Mesendoderm (in vitro differentiated cells): ENCODE data around the gene LGR4.

Source experiments
- DNase-seq: peaks from one replicate; pipeline ENCODE4 v3.0.0; 2013
- H2AK5ac ChIP-seq: 2 replicates; pipeline ENCODE4 v1.6.1; 2013; ENCODE audit warnings: low read length, inconsistent platforms
- H2BK120ac ChIP-seq: 2 replicates; pipeline ENCODE4 v1.6.1; 2013; ENCODE audit warnings: low read depth, mild to moderate bottlenecking, low read length, moderate library complexity, mixed read lengths
- H2BK15ac ChIP-seq: replicated peaks from 2 replicates; pipeline ENCODE4 v1.6.1; 2013; ENCODE audit warnings: low read depth, mild to moderate bottlenecking, moderate library complexity
- H2BK5ac ChIP-seq: 2 replicates; pipeline ENCODE4 v1.6.1; 2013; ENCODE audit warnings: low read length, inconsistent platforms
- H3K18ac ChIP-seq: 2 replicates; pipeline ENCODE4 v1.6.1; 2013; ENCODE audit warnings: mild to moderate bottlenecking, low read length, mixed read lengths
- H3K23ac ChIP-seq: one replicate; pipeline ENCODE4 v1.6.1; 2013; ENCODE audit warnings: low read length
- H3K27ac ChIP-seq: 2 replicates; pipeline ENCODE4 v1.5.1; 2013; ENCODE audit warnings: low read depth, mild to moderate bottlenecking, inconsistent platforms, low read length, moderate library complexity
- H3K27me3 ChIP-seq: 2 replicates; pipeline ENCODE4 v1.6.1; 2013; ENCODE audit warnings: low read length, control low read depth, mild to moderate bottlenecking, inconsistent platforms; ENCODE audit not compliant: insufficient read depth, poor library complexity
- H3K36me3 ChIP-seq: 2 replicates; pipeline ENCODE4 v1.6.1; 2013; ENCODE audit warnings: low read length, inconsistent platforms; ENCODE audit not compliant: control insufficient read depth, insufficient read depth
- H3K4ac ChIP-seq: one replicate; pipeline ENCODE4 v1.6.1; 2013; ENCODE audit warnings: low read depth, mild to moderate bottlenecking, low read length, moderate library complexity
- H3K4me1 ChIP-seq: 2 replicates; pipeline ENCODE4 v1.6.1; 2013; ENCODE audit warnings: low read depth, low read length, inconsistent platforms; ENCODE audit not compliant: control insufficient read depth
- H3K4me2 ChIP-seq: 2 replicates; pipeline ENCODE4 v1.6.1; 2013; ENCODE audit warnings: low read length
- H3K4me3 ChIP-seq: 2 replicates; pipeline ENCODE4 v1.5.1; 2013; ENCODE audit warnings: mild to moderate bottlenecking, low read length
- H3K56ac ChIP-seq: one replicate; pipeline ENCODE4 v1.6.1; 2013; ENCODE audit warnings: low read length
- H3K79me1 ChIP-seq: 2 replicates; pipeline ENCODE4 v1.6.1; 2013; ENCODE audit warnings: low read length, inconsistent platforms
- H3K79me2 ChIP-seq: 2 replicates; pipeline ENCODE4 v1.6.1; 2013; ENCODE audit warnings: mild to moderate bottlenecking, low read length; ENCODE audit not compliant: control insufficient read depth, insufficient read depth
- H3K9ac ChIP-seq: 2 replicates; pipeline ENCODE4 v1.6.1; 2013; ENCODE audit warnings: low read length, inconsistent platforms
- H4K5ac ChIP-seq: one replicate; pipeline ENCODE4 v1.6.1; 2013; ENCODE audit warnings: low read length
- H4K8ac ChIP-seq: one replicate; pipeline ENCODE4 v1.6.1; 2013; ENCODE audit warnings: low read depth, mild to moderate bottlenecking, control low read depth, low read length, moderate library complexity
- WGBS: extraction: QIAGEN DNeasy Blood & Tissue Kit; methylation state at CpG from one replicate; pipeline ENCODE4 v1.1.7; 2013; ENCODE audit warnings: low lambda C conversion rate, missing lambda C conversion rate; ENCODE audit not compliant: insufficient coverage; ENCODE audit errors: extremely low coverage; 5-methylcytosine and 5-hydroxymethylcytosine counted together

LGR4 gene

DNA sequence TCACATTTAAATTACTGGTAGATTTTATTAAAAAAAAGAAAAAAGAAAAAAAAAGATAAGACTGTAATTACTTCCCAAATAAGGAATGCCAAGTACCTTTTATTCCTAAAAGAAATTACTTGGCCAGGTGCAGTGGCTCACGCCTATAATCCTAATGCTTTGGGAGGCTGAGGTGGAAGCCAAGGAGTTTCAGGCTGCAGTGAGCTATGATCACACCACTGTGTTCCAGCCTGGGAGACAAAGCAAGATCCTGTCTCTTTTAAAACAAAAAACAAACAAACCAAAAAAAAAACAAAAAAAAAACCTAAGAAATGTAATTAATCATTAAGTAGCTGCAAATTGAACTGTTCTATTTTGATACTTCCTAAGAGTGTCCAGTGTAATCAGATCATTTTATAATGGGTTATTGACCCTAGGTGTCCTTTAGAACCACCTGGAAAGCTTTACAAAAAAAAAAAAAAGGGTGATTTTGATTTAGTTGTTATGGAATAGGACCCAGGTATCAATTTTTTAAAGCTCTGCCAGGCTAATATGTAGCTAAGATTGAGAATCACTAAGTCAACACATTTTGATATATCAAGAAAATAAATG lies 23.2 kb upstream of the LGR4 start:
- Histone ChIP-seq H4K5ac (no peak overlapping the region), H3K36me3 (peaks cover 2% of the 10 kb centered on the region), H3K18ac (no peak overlapping the region), H2BK5ac (no peak overlapping the region), H3K79me1 (no peaks in the 10 kb centered on the region), H2AK5ac (no peak overlapping the region), H3K27me3 (no peaks in the 10 kb centered on the region), H3K9ac (no peak overlapping the region), H3K23ac (no peak overlapping the region), H3K4me1 (no peaks in the 10 kb centered on the region), H3K79me2 (no peaks in the 10 kb centered on the region), H2BK120ac (no peak overlapping the region), H4K8ac (no peak overlapping the region), H3K56ac (no peak overlapping the region), H3K4me2 (no peak overlapping the region), H3K4ac (no peak overlapping the region), H2BK15ac (no peak overlapping the region), H3K4me3 (no peak overlapping the region), H3K27ac (no peak overlapping the region)
- no CpG with 5 or more reads among the region's 1 CpG for WGBS
- DNase-seq = no peak

DNA sequence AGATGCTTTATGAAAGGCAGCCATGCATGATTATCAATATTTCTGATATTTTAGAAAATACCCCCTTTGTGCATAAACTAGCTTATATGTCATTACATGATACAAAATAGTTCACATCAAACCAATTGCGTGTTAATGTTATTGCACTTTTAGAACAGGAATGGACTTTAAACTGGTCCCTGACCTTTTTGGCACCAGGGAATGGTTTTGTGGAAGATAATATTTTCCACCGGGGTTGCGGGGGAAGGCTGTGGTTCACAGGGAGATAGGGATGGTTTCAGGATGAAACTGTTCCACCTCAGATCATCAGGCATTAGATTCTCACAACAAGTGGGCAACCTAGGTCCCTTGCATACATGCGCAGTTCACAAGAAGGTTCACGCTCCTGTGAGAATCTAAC lies 16.5 kb upstream of the LGR4 start:
- Histone ChIP-seq H3K4ac (no peak overlapping the region), H3K23ac (no peak overlapping the region), H3K27me3 (no peaks in the 10 kb centered on the region), H2BK120ac (no peak overlapping the region), H2AK5ac (no peak overlapping the region), H3K18ac (no peak overlapping the region), H4K8ac (no peak overlapping the region), H3K9ac (no peak overlapping the region), H3K79me2 (no peaks in the 10 kb centered on the region), H3K79me1 (no peaks in the 10 kb centered on the region), H4K5ac (no peak overlapping the region), H3K56ac (no peak overlapping the region), H3K4me2 (no peak overlapping the region), H2BK15ac (no peak overlapping the region), H3K27ac (no peak overlapping the region), H3K4me3 (peak overlapping the region; percentile 7), H2BK5ac (no peak overlapping the region), H3K36me3 (peaks cover under 1% of the 10 kb centered on the region), H3K4me1 (no peaks in the 10 kb centered on the region)
- DNase-seq = no peak
- no CpG with 5 or more reads among the region's 5 CpGs for WGBS

DNA sequence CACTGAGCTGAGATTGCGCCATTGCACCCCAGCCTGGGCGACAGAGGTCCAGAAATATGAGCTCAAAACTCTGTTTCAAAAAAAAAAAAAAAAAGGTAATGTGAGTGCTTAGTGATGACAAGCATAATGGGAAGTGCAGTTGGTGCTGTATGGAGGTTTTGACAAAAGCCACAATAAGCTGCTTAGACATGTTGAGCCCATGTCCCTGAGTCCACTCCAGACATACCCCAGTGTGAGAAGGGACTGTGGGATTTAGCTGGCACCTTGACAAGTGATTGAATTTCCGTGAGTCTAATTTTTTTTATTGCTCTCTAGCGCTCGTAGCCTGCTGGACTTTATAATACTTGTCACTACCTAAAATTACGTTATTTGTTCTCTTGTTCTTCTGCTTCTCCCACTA lies 15.1 kb upstream of the LGR4 start:
- Histone ChIP-seq H3K9ac (no peak overlapping the region), H3K79me2 (no peaks in the 10 kb centered on the region), H3K27me3 (no peaks in the 10 kb centered on the region), H3K4ac (no peak overlapping the region), H3K4me2 (no peak overlapping the region), H4K8ac (no peak overlapping the region), H3K56ac (no peak overlapping the region), H4K5ac (no peak overlapping the region), H3K18ac (no peak overlapping the region), H2BK15ac (no peak overlapping the region), H2BK120ac (no peak overlapping the region), H3K36me3 (no peaks in the 10 kb centered on the region), H2AK5ac (no peak overlapping the region), H3K23ac (no peak overlapping the region), H3K4me1 (no peaks in the 10 kb centered on the region), H2BK5ac (no peak overlapping the region), H3K4me3 (no peak overlapping the region), H3K27ac (no peak overlapping the region), H3K79me1 (no peaks in the 10 kb centered on the region)
- WGBS = no CpG with 5 or more reads among the region's 6 CpGs
- no peak for DNase-seq

DNA sequence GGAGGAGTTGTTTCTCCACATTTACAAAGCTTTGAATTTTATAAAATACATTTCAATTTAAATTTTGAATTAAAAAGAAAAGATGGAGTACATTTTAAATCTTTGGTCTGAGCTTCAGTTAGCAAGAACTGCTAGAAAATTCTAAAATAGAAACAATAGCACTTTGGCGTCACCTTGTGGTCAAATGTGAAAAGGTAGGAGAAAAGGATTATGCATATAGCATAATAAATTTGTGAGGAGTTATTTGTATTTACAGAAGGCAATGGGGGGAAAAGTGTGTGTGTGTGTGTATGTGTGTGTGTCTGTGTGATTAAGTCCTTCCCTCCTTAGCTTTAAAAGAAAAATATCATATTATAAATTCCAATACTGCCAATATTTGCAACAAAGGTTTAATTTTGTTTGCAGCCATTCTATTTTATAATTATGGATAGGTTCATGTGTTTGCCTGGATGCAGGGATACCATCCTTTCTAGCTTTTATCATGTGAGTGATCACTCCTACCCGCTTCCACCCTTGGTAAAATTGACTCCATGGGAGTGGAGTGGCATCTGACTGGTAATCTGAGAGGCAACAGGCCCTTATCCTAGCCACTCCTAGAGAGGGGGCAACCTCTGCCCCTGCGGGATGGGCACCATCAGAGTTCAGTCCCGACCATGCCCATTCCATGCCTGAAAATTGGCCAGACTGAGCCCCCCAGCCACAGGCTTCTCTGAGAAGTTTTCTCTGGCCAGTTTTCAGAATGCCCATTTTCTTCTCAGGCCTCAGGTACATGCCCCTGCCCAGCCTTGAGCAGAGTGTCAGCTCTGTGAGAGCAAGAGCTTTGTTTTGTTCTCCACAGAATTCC lies 13.6 kb upstream of the LGR4 start:
- Histone ChIP-seq H3K18ac (no peak overlapping the region), H3K27me3 (no peaks in the 10 kb centered on the region), H3K36me3 (no peaks in the 10 kb centered on the region), H2AK5ac (no peak overlapping the region), H4K5ac (no peak overlapping the region), H3K4me3 (no peak overlapping the region), H2BK15ac (no peak overlapping the region), H3K56ac (no peak overlapping the region), H3K4me2 (no peak overlapping the region), H3K27ac (no peak overlapping the region), H2BK120ac (no peak overlapping the region), H2BK5ac (no peak overlapping the region), H3K9ac (no peak overlapping the region), H3K23ac (no peak overlapping the region), H3K4me1 (no peaks in the 10 kb centered on the region), H3K79me1 (no peaks in the 10 kb centered on the region), H3K79me2 (no peaks in the 10 kb centered on the region), H3K4ac (no peak overlapping the region), H4K8ac (no peak overlapping the region)
- DNase-seq = peak; percentile 57
- no CpG with 5 or more reads among the region's 4 CpGs for WGBS

DNA sequence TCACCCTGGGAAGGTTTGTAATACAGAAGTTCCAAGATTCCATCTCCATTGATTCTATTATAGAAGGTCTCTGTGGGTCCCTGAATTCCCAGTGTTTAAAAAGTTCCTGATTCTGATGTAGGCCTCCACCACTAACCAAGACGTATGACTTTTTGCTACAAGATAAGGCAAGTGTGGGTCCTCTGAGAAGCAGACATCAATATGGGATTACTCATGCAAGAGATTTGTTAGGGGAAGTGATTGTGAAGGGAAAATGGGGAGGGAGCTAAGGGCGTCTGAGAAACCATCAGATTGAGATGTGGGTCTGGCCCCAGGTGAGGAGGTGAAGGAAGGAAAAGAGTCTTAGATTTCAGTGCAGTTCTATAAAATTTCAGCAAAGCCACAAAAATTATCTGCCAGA lies 10.2 kb upstream of the LGR4 start:
- Histone ChIP-seq H3K4ac (no peak overlapping the region), H4K5ac (no peak overlapping the region), H2BK120ac (no peak overlapping the region), H3K79me2 (no peaks in the 10 kb centered on the region), H3K4me1 (no peaks in the 10 kb centered on the region), H3K27me3 (no peaks in the 10 kb centered on the region), H2BK5ac (no peak overlapping the region), H3K18ac (no peak overlapping the region), H2AK5ac (no peak overlapping the region), H3K79me1 (no peaks in the 10 kb centered on the region), H3K4me3 (no peak overlapping the region), H3K36me3 (no peaks in the 10 kb centered on the region), H3K4me2 (no peak overlapping the region), H3K27ac (no peak overlapping the region), H4K8ac (no peak overlapping the region), H3K56ac (no peak overlapping the region), H3K23ac (no peak overlapping the region), H3K9ac (no peak overlapping the region), H2BK15ac (no peak overlapping the region)
- WGBS = no CpG with 5 or more reads among the region's 2 CpGs
- no peak for DNase-seq
